Measurements from ENCODE around the gene ZNF804B.

The ZNF804B gene

GRCh38 chr7:88835147-88835728 lies 75.7 kb downstream of the ZNF804B start:
- DNase-seq (ENCODE audit: low read depth): no peak

- no peak for DNase-seq (ENCODE audit: low read depth)
Measured at GRCh38 chr7:88842201-88842600, 82.7 kb downstream of the ZNF804B start.

- DNase-seq (ENCODE audit: low read depth): no peak
Measured at GRCh38 chr7:88845091-88845490, 85.6 kb downstream of the ZNF804B start.

GRCh38 chr7:88851220-88851619 lies 91.7 kb downstream of the ZNF804B start:
- DNase-seq (ENCODE audit: low read depth): no peak

- DNase-seq (ENCODE audit: low read depth): no peak
Measured at GRCh38 chr7:88859288-88859687, 99.8 kb downstream of the ZNF804B start.

GRCh38 chr7:88866265-88866863 lies 106.9 kb downstream of the ZNF804B start:
- DNase-seq (ENCODE audit: low read depth): no peak

- DNase-seq (ENCODE audit: low read depth): no peak
Measured at GRCh38 chr7:88867158-88867557, 107.7 kb downstream of the ZNF804B start.

GRCh38 chr7:88868456-88868855 lies 109.0 kb downstream of the ZNF804B start:
- no peak for DNase-seq (ENCODE audit: low read depth)

- no peak for DNase-seq (ENCODE audit: low read depth)
Measured at GRCh38 chr7:88881136-88881535, 121.6 kb downstream of the ZNF804B start.

GRCh38 chr7:88885131-88885530 lies 125.6 kb downstream of the ZNF804B start:
- no peak for DNase-seq (ENCODE audit: low read depth)

GRCh38 chr7:88888684-88889083 lies 129.2 kb downstream of the ZNF804B start:
- DNase-seq (ENCODE audit: low read depth): no peak

GRCh38 chr7:88910516-88910915 lies 151.0 kb downstream of the ZNF804B start:
- no peak for DNase-seq (ENCODE audit: low read depth)

GRCh38 chr7:88912852-88913251 lies 153.4 kb downstream of the ZNF804B start:
- DNase-seq (ENCODE audit: low read depth): no peak

- no peak for DNase-seq (ENCODE audit: low read depth)
Measured at GRCh38 chr7:88915615-88916014, 156.1 kb downstream of the ZNF804B start.

GRCh38 chr7:88919478-88920131 lies 160.1 kb downstream of the ZNF804B start:
- no peak for DNase-seq (ENCODE audit: low read depth)

GRCh38 chr7:88922944-88923343 lies 163.4 kb downstream of the ZNF804B start:
- no peak for DNase-seq (ENCODE audit: low read depth)

GRCh38 chr7:88928276-88928675 lies 168.8 kb downstream of the ZNF804B start:
- no peak for DNase-seq (ENCODE audit: low read depth)

- no peak for DNase-seq (ENCODE audit: low read depth)
Measured at GRCh38 chr7:88929719-88930118, 170.2 kb downstream of the ZNF804B start.

GRCh38 chr7:88933285-88933684 lies 173.8 kb downstream of the ZNF804B start:
- DNase-seq (ENCODE audit: low read depth): no peak

- DNase-seq (ENCODE audit: low read depth): no peak
Measured at GRCh38 chr7:88942815-88943501, 183.5 kb downstream of the ZNF804B start.

- DNase-seq (ENCODE audit: low read depth): no peak
Measured at GRCh38 chr7:88951826-88952225, 192.3 kb downstream of the ZNF804B start.

- no peak for DNase-seq (ENCODE audit: low read depth)
Measured at GRCh38 chr7:88964418-88964817, 204.9 kb downstream of the ZNF804B start.

GRCh38 chr7:88965371-88965770 lies 205.9 kb downstream of the ZNF804B start:
- DNase-seq (ENCODE audit: low read depth): no peak
